Uterus (tissue), 4 donors: ENCODE data around the gene FGD6. TPM values are rescaled to one million over a fixed set of nuclear protein-coding genes. Genes with fewer than 3 reads are reported as not detected.
A peak's percentile ranks its signal among the peaks of the same experiment; 100 is the strongest.

Experiments
- DNase-seq, 2 donors: peaks; one replicate each; pipeline ENCODE4 v3.0.0-alpha.2; 2019 to 2020
- H3K27ac ChIP-seq, 2 donors: fragments of 200-600 bp; sonication (generic); 1 replicate in 1 of 2; 2 replicates in 1 of 2; pipeline ENCODE4 v1.5.1; 2016 to 2018
- H3K27me3 ChIP-seq, 2 donors: fragments of 200-600 bp; sonication (generic); one replicate each; pipeline ENCODE4 v1.5.1; 2018 to 2019; ENCODE audit warnings: control low read depth in 1 of 2
- H3K36me3 ChIP-seq, 2 donors: fragments of 200-600 bp; sonication (generic); one replicate each; pipeline ENCODE4 v1.5.1; 2019; ENCODE audit warnings: control low read depth in 1 of 2
- H3K4me1 ChIP-seq, 2 donors: fragments of 200-600 bp; sonication (generic); one replicate each; pipeline ENCODE4 v1.5.1; 2018 to 2019; ENCODE audit warnings: control low read depth in 1 of 2
- H3K4me3 ChIP-seq, 2 donors: fragments of 200-600 bp; sonication (generic); 1 replicate in 1 of 2; 2 replicates in 1 of 2; pipeline ENCODE4 v1.5.1; 2018 to 2019; ENCODE audit warnings: mild to moderate bottlenecking in 1 of 2
- H3K9me3 ChIP-seq, 2 donors: fragments of 200-600 bp; sonication (generic); one replicate each; pipeline ENCODE4 v1.5.1; 2019; ENCODE audit warnings: control low read depth in 1 of 2
- POLR2A ChIP-seq, 2 donors: fragments of 450-650 bp; IDR thresholded peaks; one replicate each; pipeline ENCODE4 v1.6.1; 2016; ENCODE audit warnings: antibody characterized with exemption in 2 of 2, mild to moderate bottlenecking in 1 of 2, moderate library complexity in 1 of 2
- intact Hi-C: fragments of 100-400 bp; cut with DNase I; formaldehyde crosslinking; loops from one replicate; pipeline ENCODE4 v1.15.1; 2023; ENCODE audit warnings: low total_unique reads
- total RNA-seq, 4 donors: library from RNA; depleted of rRNA in 3 of 4; stranded (reverse); fragments of >200 nt in 3 of 4; gene quantifications; one replicate each; pipeline versions ENCODE4 v1.1.0 to v1.2.4, GENCODE V29; 2014 to 2023
- TF ChIP-seq, protein P1 (sequence below), 4 experiments: fragments of 200-600 bp in 2 of 4; fragments of 450-650 bp in 2 of 4; sonication (generic) in 2 of 4; IDR thresholded peaks; one replicate each; pipeline ENCODE4 v1.5.1; 2016 to 2019; ENCODE audit warnings: antibody characterized with exemption in 4 of 4, mild to moderate bottlenecking in 2 of 4, moderate library complexity in 1 of 4
- donor health status: DM: yes; HTN: yes; CAD: no.

FGD6 gene
- total RNA-seq, 4 donors from 2014 or later = 7.6 to 25.3 (median 15.1) TPM

GRCh38 chr12:95129115-95129514 is 88.2 kb downstream of the FGD6 start:
- TF ChIP-seq, protein P1, sequence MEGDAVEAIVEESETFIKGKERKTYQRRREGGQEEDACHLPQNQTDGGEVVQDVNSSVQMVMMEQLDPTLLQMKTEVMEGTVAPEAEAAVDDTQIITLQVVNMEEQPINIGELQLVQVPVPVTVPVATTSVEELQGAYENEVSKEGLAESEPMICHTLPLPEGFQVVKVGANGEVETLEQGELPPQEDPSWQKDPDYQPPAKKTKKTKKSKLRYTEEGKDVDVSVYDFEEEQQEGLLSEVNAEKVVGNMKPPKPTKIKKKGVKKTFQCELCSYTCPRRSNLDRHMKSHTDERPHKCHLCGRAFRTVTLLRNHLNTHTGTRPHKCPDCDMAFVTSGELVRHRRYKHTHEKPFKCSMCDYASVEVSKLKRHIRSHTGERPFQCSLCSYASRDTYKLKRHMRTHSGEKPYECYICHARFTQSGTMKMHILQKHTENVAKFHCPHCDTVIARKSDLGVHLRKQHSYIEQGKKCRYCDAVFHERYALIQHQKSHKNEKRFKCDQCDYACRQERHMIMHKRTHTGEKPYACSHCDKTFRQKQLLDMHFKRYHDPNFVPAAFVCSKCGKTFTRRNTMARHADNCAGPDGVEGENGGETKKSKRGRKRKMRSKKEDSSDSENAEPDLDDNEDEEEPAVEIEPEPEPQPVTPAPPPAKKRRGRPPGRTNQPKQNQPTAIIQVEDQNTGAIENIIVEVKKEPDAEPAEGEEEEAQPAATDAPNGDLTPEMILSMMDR (IDR thresholded peaks at IDR 0.05) = no peak
- TF ChIP-seq POLR2A (IDR thresholded peaks at IDR 0.05) = no peak
- DNase-seq = no peak
- Histone ChIP-seq H3K4me1 (no peaks in the 10 kb centered on the region), H3K9me3 (no peaks in the 10 kb centered on the region), H3K36me3 (no peaks in the 10 kb centered on the region), H3K27ac (no peak overlapping the region), H3K4me3 (no peak overlapping the region), H3K27me3 (no peaks in the 10 kb centered on the region)
- intact Hi-C loops = no loop called here

DNA sequence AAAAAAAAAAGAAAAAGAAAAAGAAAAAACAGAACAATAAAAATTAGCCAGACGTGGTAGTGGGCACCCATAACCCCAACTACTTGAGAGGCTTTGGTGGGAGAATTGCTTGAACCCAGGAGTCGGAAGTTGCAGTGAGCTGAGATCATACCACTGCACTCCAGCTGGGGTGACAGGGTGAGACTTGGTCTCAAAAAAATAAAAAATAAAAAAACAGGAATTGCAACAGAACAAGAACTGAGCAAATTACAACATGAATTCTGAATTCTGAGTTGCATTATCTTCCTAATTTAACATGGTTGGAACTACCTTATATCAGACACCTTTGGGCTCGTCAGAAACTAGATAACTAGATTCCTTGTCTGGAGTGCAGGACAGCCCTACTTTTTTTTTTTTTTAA is 90.5 kb downstream of the FGD6 start:
- no peaks in the 10 kb centered on the region for H3K36me3 ChIP-seq
- H3K9me3 ChIP-seq = no peaks in the 10 kb centered on the region
- H3K27ac ChIP-seq = no peak overlapping the region
- H3K4me3 ChIP-seq = no peak overlapping the region
- H3K4me1 ChIP-seq = no peaks in the 10 kb centered on the region
- intact Hi-C loops = no loop called here
- no peak for DNase-seq
- TF ChIP-seq POLR2A (IDR thresholded peaks at IDR 0.05) = no peak
- TF ChIP-seq, protein P1 (IDR thresholded peaks at IDR 0.05) = no peak
- no peaks in the 10 kb centered on the region for H3K27me3 ChIP-seq

DNA sequence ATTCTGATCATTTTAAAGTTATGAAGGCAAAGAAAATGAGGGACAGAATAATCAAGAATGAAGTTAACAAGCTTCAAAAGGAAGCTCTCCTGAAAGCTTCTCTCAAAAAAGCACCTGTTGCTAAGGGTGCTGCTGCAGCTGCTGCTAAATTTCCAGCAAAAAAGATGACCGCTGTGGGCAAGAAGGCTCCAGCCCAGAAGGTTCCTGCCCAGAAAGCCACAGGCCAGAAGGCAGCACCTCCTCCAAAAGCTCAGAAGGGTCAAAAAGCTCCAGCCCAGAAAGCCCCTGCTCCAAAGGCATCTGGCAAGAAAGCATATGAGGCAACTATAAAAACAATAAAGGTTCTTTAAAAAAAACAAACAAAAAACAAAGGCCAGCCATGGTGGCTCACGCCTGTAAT is 91.2 kb downstream of the FGD6 start:
- Histone ChIP-seq H3K36me3 (no peaks in the 10 kb centered on the region), H3K27me3 (no peaks in the 10 kb centered on the region), H3K4me1 (no peaks in the 10 kb centered on the region), H3K4me3 (no peak overlapping the region), H3K9me3 (no peaks in the 10 kb centered on the region), H3K27ac (no peak overlapping the region)
- intact Hi-C loops = no loop called here
- DNase-seq = no peak
- TF ChIP-seq, protein P1 (IDR thresholded peaks at IDR 0.05) = no peak
- no peak for TF ChIP-seq POLR2A (IDR thresholded peaks at IDR 0.05)

DNA sequence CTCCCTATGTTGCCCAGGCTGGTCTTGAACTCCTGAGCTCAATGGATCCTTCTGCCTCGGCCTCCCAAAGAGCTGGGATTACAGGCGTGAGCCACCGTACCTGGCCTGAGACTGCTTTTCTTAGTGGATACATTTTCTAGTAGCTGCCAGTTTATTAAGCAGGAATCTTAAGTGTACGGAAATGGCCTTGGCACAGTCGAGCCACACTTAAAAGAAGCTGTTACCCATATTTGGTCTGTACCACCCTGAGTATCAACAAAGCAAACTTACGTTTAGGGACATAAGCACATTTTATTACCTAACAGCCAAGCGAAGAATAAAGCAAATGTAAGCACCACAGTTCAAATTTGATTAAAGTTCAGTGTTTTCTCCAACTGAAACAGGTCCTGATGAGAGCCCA is 93.2 kb downstream of the FGD6 start:
- TF ChIP-seq, protein P1 (IDR thresholded peaks at IDR 0.05) = no peak
- TF ChIP-seq POLR2A (IDR thresholded peaks at IDR 0.05) = no peak

GRCh38 chr12:95118788-95119179 is 98.5 kb downstream of the FGD6 start:
- no peak for TF ChIP-seq POLR2A (IDR thresholded peaks at IDR 0.05)
- TF ChIP-seq, protein P1 (IDR thresholded peaks at IDR 0.05) = no peak
- no peak overlapping the region for H3K4me3 ChIP-seq
- DNase-seq = no peak
- peaks cover 7 to 9% of the 10 kb centered on the region in 2 donors for H3K4me1 ChIP-seq
- intact Hi-C loops = loop anchor here (5.0 to 10.0 kb wide), 2 partner anchors 219 to 416 kb away; no protein-coding TSS in a partner anchor
- H3K36me3 ChIP-seq = no peaks in the 10 kb centered on the region
- no peaks in the 10 kb centered on the region for H3K27me3 ChIP-seq
- peak overlapping the region in 1 of 2 donors; percentile 87 for H3K27ac ChIP-seq
- no peaks in the 10 kb centered on the region for H3K9me3 ChIP-seq

More for the DNA sequence above, 93.2 kb downstream of the FGD6 start:
- Histone ChIP-seq H3K4me3 (no peak overlapping the region), H3K27me3 (no peaks in the 10 kb centered on the region), H3K4me1 (no peaks in the 10 kb centered on the region), H3K9me3 (no peaks in the 10 kb centered on the region), H3K27ac (no peak overlapping the region), H3K36me3 (no peaks in the 10 kb centered on the region)
- no peak for DNase-seq
- intact Hi-C loops = no loop called here
